ENCODE measurements around the gene LCN10. TPM values are rescaled to one million over a fixed set of nuclear protein-coding genes. Genes with fewer than 3 reads are reported as not detected.

The LCN10 gene
- total and polyA plus RNA-seq, 2 of the 13 experiments (the other 11 are each of a cell fraction or from before 2014, with no cell fraction given), result 0.53 to 0.61 TPM

GRCh38 chr9:136748666-136749611 is 6.2 kb upstream of the LCN10 start (continued):
- TF ChIP-seq ZBTB10 (CRISPR knock-in tag; IDR thresholded peaks at IDR 0.05; ENCODE audit: borderline replicate concordance) (no peak), RAD21 (CRISPR knock-in tag; IDR thresholded peaks at IDR 0.05) (no peak)

GRCh38 chr9:136748201-136748600 is 5.5 kb upstream of the LCN10 start, which contains the start of gene LCN6:
LCN6 (minus strand) TSS chr9:136748525; CDS start chr9:136748483, 42 bp downstream.
- ChIA-PET CTCF (ENCODE audit: low intra/inter-chr PET ratio, low total read pairs) (no interaction called here), POLR2A (no interaction called here)
- WGBS (ENCODE audit: low lambda C conversion rate), result 52% methylated on average over 5 of the region's 8 CpGs
- no peak for DNase-seq (ENCODE audit: low spot score)
- no peak within 1 kb of the TSS for H3K9ac ChIP-seq (ENCODE audit: insufficient read depth, low read depth, low read length)
- H2AFZ ChIP-seq (ENCODE audit: low read length), result no peak within 1 kb of the TSS
- BruUV-seq (replicated peaks), result no TSS peak
- H3K79me2 ChIP-seq (ENCODE audit: insufficient read depth, low read length), result no peaks in the 10 kb centered on the region
- FAIRE-seq, result no peak
- peaks cover 24 to 66% of the 10 kb centered on the region in 2 experiments; a peak in 4 of 5 replicates for H3K27me3 ChIP-seq (ENCODE audit: control insufficient read depth in 1 of 2, insufficient read depth in 2 of 2, low read length in 2 of 2)
- H3K4me1 ChIP-seq (ENCODE audit: insufficient read depth, low read length), result no peaks in the 10 kb centered on the region
- H3K36me3 ChIP-seq (replicated peaks in 1 of 2; ENCODE audit: control insufficient read depth in 1 of 2, insufficient read depth in 2 of 2, low read length in 2 of 2), result no peaks in the 10 kb centered on the region
- H4K20me1 ChIP-seq (ENCODE audit: insufficient read depth, low read length), result no peaks in the 10 kb centered on the region
- H3K27ac ChIP-seq (ENCODE audit: extremely low read length, insufficient read depth, low read length), result no peak within 1 kb of the TSS
- H3K4me2 ChIP-seq (ENCODE audit: low read depth, low read length), result no peak within 1 kb of the TSS
- in situ Hi-C loops (cut with HindIII; ENCODE audit: extremely low pct_ligation_motif_present, low pct_unique_long_range_greater_than_20kb) (no loop called here), intact Hi-C loops (cut with micrococcal nuclease; ENCODE audit: unreplicated experiment) (no loop called here)
- peaks cover 15% of the 10 kb centered on the region for H3K9me3 ChIP-seq (ENCODE audit: low read length)
- ATAC-seq, result no peak
- H3K4me3 ChIP-seq (replicated peaks in 1 of 3; ENCODE audit: insufficient read depth in 1 of 3, low read depth in 2 of 3, low read length in 3 of 3), result no peak within 1 kb of the TSS
- TF ChIP-seq ZNF18 (CRISPR knock-in tag; IDR thresholded peaks at IDR 0.05; ENCODE audit: insufficient replicate concordance) (no peak), ATAD3A (CRISPR knock-in tag; IDR thresholded peaks at IDR 0.05) (no peak), RBFOX2 (IDR thresholded peaks at IDR 0.05; ENCODE audit: low read depth, low read length) (no peak), SKI (IDR thresholded peaks at IDR 0.05; ENCODE audit: partially characterized antibody) (no peak), ZNF563 (CRISPR knock-in tag; IDR thresholded peaks at IDR 0.05) (no peak), MYPOP (CRISPR knock-in tag; IDR thresholded peaks at IDR 0.05) (no peak), PRDM10 (CRISPR knock-in tag; IDR thresholded peaks at IDR 0.05; ENCODE audit: low read depth) (no peak), ZNF607 (CRISPR knock-in tag; IDR thresholded peaks at IDR 0.05; ENCODE audit: borderline replicate concordance) (no peak), NKX3-1 (CRISPR knock-in tag; IDR thresholded peaks at IDR 0.05) (no peak), CCAR2 (optimal IDR thresholded peaks at IDR 0.05; ENCODE audit: low read depth, low read length) (no peak)
